ENCODE measurements around the gene DYNLT1.

The DYNLT1 gene

DNA sequence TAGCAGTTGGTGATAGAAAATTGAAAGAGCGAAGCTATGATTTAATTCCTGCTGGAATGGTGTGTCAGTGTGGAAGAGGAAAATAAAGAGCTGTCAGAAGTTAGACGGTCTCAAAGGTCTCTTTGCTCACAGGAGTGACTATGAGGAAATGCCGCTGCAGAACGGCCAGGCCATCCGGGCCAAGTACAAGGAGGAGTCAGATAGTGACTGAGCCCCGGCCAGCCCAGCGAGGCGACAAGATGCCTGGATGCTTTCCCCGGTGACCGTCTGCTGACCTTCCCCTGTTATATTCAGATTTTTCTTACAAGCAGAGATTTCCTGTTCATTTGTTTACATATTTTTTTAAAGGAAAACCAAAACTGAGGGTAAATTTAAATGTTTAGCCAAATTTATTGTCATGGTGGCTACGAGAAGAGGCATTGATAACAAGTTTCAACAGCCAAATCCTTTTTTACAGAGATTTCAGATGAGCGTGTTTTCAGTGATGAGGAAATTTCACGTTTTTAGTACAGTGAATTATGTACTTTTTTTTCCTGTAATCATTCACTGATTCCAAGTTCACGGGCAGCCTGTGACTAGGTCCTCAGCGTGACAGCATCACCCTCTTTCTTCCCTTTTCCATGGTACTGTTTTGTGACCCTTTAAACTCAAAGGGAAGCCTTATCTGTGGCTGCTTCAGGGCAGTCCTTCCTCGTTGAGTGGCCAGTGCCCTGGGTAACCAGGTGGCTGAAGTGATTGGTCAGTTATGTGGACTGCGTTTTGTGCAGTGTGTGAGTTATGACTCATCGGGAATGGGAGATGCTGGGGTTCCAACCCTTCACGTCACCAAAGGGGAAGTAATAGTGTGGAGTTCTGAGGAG is 12.6 kb downstream of the DYNLT1 start:
- Mint-ChIP-seq H3K4me1 (ENCODE audit: low read depth in 2 of 2) (peaks cover 24 to 50% of the 10 kb centered on the region in 2 donors), H3K27me3 (no peaks in the 10 kb centered on the region), H3K4me3 (no peak overlapping the region), H3K9me3 (no peaks in the 10 kb centered on the region), H3K27ac (peak overlapping the region; percentile 39 to 91), H3K36me3 (ENCODE audit: insufficient read depth) (peaks cover 75% of the 10 kb centered on the region)
- ATAC-seq (replicated peaks) (no peak), DNase-seq (no peak)

DNA sequence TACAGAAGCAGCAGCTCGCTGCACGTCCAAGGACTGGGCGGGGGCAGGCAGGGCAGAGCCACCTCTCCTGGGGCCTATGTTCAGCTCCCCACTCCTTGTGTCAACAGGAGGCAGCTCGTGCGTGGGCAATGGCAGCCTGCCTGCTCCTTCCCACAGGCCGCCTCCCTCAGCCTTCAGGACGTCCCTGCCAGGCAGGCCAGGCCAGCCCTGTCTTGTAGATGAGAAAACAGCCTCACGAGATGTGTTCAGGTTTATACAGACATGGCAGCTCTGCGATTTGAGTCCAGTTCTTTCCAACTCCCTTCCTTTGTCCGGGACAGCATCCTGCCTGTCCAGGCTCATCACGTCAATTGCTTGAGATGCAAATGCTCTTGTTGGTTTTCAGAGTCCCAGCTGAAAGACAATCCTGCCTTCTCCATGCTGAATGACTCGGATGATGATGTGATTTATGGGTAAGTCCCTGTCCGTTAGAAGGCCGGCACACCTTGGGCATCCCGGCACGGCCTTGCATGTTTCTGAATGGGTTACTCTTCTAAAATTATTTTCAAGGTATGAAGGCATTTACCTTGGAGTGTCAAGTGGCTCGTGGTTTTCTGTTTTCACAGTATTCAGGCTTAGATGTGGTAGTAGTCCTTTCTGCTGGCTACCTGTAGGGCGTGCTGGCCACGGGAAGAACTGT is 13.5 kb downstream of the DYNLT1 start:
- ATAC-seq (replicated peaks) (no peak), DNase-seq (no peak)
- Mint-ChIP-seq H3K36me3 (ENCODE audit: insufficient read depth) (peaks cover 75% of the 10 kb centered on the region), H3K9me3 (no peaks in the 10 kb centered on the region), H3K27ac (peak overlapping the region; percentile 39 to 91), H3K27me3 (no peaks in the 10 kb centered on the region), H3K4me1 (ENCODE audit: low read depth in 2 of 2) (peaks cover 25 to 51% of the 10 kb centered on the region in 2 donors), H3K4me3 (no peak overlapping the region)

DNA sequence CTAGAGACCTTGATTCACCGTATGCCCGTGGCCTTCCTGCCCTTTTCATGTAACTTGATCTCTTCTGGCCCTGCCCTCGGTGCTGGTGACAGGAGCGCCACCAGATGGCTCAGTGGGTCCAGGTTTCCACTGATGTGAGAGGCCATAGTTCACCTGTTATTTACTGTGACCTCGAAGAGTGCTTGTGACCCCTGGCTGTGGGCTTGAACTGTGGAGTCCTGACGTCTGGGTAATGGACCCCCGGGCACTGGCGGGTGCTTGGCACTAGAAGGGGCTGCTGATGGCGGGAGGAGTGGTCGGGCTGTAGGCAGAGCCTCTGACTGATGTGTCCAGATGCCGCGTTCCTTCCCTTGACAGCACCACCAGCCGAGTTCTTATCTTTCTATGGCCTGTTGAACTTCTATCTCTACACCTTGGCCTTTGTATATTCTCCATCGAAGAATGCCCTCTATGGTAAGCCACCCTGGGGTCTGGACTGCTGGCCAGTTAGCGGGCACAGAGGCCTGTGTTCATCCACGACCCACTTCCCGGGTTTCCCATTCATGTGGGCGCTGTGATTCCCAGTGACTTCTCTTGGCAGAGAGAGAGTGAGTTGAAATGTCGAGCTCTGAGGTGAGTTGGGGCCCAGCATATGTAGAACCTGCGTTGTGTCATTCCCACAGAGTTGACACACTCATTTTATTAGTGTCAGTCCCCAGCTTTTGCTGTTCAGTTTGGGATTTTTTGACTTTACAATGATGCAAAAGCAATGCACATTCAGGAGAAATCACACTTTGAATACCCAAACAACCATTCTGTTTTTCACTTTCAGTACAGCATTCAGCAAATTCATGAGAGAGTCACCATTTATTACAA is 14.9 kb downstream of the DYNLT1 start:
- Mint-ChIP-seq H3K9me3 (no peaks in the 10 kb centered on the region), H3K4me1 (ENCODE audit: low read depth in 2 of 2) (peaks cover 24 to 44% of the 10 kb centered on the region in 2 donors), H3K27ac (peak overlapping the region; percentile 39 to 91), H3K27me3 (no peaks in the 10 kb centered on the region), H3K36me3 (ENCODE audit: insufficient read depth) (peaks cover 75% of the 10 kb centered on the region), H3K4me3 (no peak overlapping the region)
- DNase-seq, result no peak
- peak; percentile 43 for ATAC-seq (replicated peaks)

DNA sequence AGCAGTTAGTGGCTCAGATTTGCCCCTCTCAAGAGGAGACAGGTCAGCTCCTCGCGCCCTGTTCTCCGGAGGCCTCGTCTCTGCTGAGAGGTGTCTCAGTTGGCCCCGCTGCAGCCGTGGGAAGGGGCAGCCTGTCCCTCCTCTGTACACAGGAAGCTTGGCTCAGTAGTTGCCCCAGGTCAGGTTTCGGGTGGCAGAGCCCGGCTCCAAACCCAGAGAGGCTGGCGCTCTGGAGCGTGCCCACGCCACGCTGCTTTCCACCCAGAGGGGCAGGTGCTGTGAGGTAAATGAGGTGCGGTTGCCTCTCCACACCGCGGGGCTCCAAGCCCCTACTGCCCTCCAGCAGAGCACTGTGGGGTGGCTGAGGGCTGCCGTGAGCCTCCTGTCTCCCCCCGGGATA is 16.0 kb downstream of the DYNLT1 start:
- DNase-seq (no peak), ATAC-seq (replicated peaks) (no peak)
- Mint-ChIP-seq H3K27me3 (no peaks in the 10 kb centered on the region), H3K36me3 (ENCODE audit: insufficient read depth) (peaks cover 82% of the 10 kb centered on the region), H3K27ac (peak overlapping the region; percentile 80 to 91), H3K4me3 (no peak overlapping the region), H3K4me1 (ENCODE audit: low read depth in 2 of 2) (peaks cover 24 to 40% of the 10 kb centered on the region in 2 donors), H3K9me3 (no peaks in the 10 kb centered on the region)

DNA sequence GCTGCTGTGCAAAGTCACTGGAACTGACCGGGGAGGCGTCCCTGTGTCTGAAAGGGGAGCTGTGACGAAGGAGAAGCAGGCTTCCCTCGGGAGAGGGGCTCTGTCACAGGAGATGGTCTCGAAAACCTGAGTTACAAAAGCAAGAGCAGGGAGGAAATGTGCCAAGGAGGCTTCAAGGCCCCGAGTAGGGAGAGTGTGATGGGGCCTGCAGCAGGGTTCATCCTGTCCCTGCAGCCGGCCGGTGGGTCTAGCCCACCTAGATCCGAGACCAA is 16.7 kb downstream of the DYNLT1 start:
- Mint-ChIP-seq H3K4me1 (ENCODE audit: low read depth in 2 of 2) (peaks cover 26 to 40% of the 10 kb centered on the region in 2 donors), H3K27me3 (no peaks in the 10 kb centered on the region), H3K27ac (peak overlapping the region; percentile 80 to 91), H3K4me3 (no peak overlapping the region), H3K36me3 (ENCODE audit: insufficient read depth) (peaks cover 82% of the 10 kb centered on the region), H3K9me3 (no peaks in the 10 kb centered on the region)
- ATAC-seq (replicated peaks), result no peak
- no peak for DNase-seq

DNA sequence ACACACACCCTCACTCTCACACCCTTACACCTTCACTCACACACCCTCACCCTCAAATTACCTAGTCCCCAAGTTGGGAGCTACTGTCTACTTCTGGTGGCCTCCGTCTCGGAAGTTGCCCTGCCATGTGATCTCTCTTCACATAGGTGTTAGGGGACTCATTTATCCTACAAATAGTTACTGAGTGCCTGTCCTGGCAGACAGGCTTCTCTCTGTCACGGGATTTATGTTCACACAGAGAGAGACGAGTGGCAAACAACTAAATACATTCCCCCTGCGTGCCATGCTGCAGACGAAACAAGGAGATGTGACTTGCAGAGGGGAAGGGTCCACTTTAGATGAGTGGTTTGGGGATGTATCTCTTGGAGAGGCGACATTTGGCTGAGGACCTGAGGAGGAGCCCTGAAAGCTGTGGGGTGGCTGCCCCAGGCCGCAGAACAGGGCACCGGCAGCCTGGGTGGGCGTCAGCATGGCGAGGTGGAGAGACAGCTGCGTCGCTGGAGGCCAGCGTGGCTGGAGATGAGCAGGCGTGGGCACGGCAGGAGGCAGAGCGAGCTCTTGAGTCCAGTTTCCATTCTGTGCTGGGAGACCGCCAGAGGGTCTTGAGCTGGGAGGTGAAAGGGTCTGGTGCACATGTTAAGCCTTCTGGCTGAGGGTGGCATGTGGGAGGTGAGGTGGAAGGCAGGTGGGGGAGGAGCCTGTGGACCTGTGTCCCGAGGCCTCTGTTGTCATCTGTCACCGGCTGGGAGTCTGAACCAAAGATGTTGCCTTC is 17.2 kb downstream of the DYNLT1 start:
- Mint-ChIP-seq H3K27me3 (no peaks in the 10 kb centered on the region), H3K27ac (peak overlapping the region; percentile 80 to 91), H3K4me3 (no peak overlapping the region), H3K9me3 (no peaks in the 10 kb centered on the region), H3K36me3 (ENCODE audit: insufficient read depth) (peaks cover 84% of the 10 kb centered on the region), H3K4me1 (ENCODE audit: low read depth in 2 of 2) (peaks cover 26 to 39% of the 10 kb centered on the region in 2 donors)
- DNase-seq (no peak), ATAC-seq (replicated peaks) (no peak)

DNA sequence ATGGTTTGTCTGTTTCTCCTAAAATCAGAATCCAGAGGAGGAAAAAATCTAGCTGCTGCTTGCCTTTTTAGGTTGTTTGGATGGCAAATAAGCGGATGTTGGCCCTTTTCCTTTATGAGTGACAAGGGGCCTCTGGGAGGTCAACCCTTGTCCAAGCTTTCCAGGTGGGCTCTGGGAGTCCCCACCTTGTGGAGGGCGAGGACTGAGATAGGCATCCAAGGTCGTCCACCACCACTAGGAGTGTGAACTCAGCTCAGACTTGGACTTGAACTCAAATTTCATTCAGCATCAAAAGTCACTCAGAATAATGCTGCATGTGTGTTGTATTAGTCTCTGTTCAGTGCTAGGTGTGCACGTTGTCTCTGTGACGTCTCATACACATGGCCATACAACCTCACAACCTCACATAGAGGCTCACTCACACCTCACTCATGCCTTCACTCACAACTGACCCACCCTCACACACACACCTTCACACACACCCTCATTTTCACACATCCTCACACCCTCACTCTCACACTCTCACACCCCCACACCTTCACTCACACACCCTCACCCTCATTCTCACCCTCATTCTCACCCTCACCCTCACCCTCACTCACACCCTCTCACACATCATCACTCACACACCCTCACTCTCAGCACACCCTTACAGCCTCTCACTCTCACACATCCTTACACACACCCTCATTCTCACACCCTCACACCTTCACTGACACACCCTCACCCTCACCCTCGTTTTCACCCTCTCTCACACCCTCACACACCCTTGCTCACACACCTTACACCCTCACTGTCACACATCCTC is 18.0 kb downstream of the DYNLT1 start:
- Mint-ChIP-seq H3K4me3 (no peak overlapping the region), H3K27me3 (no peaks in the 10 kb centered on the region), H3K4me1 (ENCODE audit: low read depth in 2 of 2) (peaks cover 28 to 35% of the 10 kb centered on the region in 2 donors), H3K9me3 (no peaks in the 10 kb centered on the region), H3K27ac (peak overlapping the region; percentile 80 to 93), H3K36me3 (ENCODE audit: insufficient read depth) (peaks cover 82% of the 10 kb centered on the region)
- ATAC-seq (replicated peaks), result no peak
- DNase-seq, result no peak

DNA sequence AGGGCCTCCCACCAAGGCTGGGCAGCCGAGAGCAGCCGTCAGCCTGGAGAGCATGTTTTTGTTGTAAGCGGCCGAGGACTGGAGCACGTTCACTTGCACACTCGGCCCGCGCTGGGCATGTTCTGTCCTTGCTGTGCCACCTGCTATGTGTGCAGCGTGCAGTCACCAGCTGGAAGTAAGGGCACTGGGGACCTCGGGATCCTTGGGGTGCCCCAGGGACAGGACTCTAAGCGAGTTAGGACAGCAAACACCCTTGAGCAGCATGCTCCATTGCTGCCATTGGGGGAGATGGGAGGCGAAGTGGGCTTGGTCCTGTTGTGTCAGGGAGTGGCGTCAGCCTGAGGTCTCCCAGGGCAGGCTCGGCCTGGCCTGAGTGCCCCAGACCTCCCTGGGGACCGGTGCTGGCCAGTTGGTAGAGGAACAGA is 18.6 kb downstream of the DYNLT1 start:
- Mint-ChIP-seq H3K27ac (peak overlapping the region; percentile 80 to 93), H3K4me1 (ENCODE audit: low read depth in 2 of 2) (peaks cover 22 to 30% of the 10 kb centered on the region in 2 donors), H3K36me3 (ENCODE audit: insufficient read depth) (peaks cover 78% of the 10 kb centered on the region), H3K4me3 (no peak overlapping the region), H3K9me3 (no peaks in the 10 kb centered on the region), H3K27me3 (no peaks in the 10 kb centered on the region)
- ATAC-seq (replicated peaks) (no peak), DNase-seq (no peak)

DNA sequence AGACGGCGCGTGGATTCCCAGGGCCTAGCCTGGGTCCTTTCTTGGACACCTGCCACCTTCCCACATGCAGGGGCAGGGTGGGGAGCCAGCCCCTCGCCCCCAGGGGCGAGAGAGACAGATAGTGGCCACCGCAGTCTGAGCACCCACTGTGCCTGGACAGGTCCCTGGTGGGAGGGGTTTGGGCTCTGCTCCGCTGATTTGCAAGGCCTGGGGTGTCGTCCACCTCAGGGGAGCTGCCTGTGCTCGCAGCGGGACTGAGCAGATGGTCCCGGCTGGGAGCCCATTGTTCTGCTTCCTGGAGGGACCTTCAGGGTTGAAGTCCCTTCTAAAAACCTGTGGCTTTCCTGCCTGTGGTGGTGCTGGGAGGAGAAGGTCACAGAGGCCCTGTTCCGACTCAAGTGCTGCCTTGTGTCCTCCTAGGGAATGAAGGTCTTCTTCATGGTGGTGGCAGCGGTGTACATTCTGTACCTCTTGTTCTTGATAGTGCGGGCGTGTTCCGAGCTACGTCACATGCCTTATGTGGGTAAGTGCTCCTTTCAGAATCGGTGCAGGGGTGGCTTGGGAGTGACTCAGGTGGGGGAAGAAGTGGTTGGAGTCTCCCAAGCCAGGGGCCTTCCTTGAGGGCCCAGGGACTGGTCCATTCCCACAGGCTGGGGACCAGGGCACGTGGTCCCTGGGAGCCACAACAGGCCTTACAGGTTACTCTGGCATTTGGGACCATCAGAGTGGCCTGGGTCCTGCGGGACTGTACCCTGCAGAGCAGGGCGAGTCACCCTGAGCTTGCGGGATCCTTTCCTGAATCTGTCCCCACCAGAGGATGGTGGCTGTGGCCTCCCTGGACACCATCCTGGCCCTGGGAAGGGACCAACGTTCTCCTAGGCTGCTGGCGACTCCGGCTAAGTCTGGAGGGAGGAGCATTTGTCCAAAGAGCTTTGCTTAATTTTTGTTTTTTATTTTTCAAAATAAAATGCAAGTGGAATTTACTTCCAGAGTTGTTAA is 19.6 kb downstream of the DYNLT1 start:
- Mint-ChIP-seq H3K4me3 (no peak overlapping the region), H3K36me3 (ENCODE audit: insufficient read depth) (peaks cover 73% of the 10 kb centered on the region), H3K9me3 (no peaks in the 10 kb centered on the region), H3K4me1 (ENCODE audit: low read depth in 2 of 2) (peaks cover 27 to 38% of the 10 kb centered on the region in 2 donors), H3K27me3 (no peaks in the 10 kb centered on the region), H3K27ac (peak overlapping the region in 1 of 2 donors; percentile 80)
- ATAC-seq (replicated peaks) (no peak), DNase-seq (no peak)

DNA sequence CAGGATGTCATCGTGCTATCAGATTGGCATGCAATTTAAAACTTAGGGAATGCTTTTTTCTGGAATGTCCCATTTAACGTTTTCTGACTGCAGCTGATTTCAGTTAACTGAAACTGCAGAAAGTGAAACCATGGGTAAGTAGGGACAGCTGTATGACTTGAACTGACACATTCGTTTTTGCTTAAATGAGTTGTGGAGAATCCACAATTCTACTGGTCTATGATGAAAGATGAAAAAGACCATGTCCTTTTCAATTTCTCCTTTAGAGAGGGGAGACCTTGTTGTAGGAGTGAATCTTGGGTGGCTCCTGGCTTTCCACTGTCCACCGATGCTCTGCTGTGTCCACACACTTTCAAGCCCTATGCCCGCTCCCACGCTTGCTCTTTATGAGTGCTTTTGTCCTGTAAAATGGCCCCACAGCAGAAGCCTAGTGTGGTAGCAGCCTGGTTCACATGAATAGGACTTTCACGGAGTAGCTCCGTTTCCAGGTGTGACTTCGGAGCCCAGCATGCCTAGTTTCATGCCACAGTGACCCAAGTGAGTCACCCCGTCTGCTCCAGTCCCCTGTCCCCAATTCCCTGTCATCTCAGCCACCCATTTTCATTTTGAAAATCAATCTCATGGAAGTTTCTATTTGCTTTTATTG is 21.9 kb downstream of the DYNLT1 start:
- Mint-ChIP-seq H3K27me3 (no peaks in the 10 kb centered on the region), H3K27ac (peak overlapping the region; percentile 42 to 62), H3K36me3 (ENCODE audit: insufficient read depth) (peaks cover 80% of the 10 kb centered on the region), H3K4me1 (ENCODE audit: low read depth in 2 of 2) (peaks cover 38 to 44% of the 10 kb centered on the region in 2 donors), H3K4me3 (no peak overlapping the region), H3K9me3 (no peaks in the 10 kb centered on the region)
- no peak for DNase-seq
- no peak for ATAC-seq (replicated peaks)

All from effector memory CD8-positive, alpha-beta T cell (primary cell).